Stomach smooth muscle (tissue), 2 donors: ENCODE results near the gene GCH1.
"Not testable (repeated sequence)": the region's sequence is repeated elsewhere in the genome, so short reads cannot be mapped to it uniquely, and the experiment has no call there.

Experiments
- H3K27ac ChIP-seq: one replicate; pipeline ENCODE4 v1.7.0; 2013; ENCODE audit warnings: mild to moderate bottlenecking, low read length, inconsistent platforms
- H3K27me3 ChIP-seq, 2 donors: one replicate each; pipeline ENCODE4 v1.7.0; 2013; ENCODE audit warnings: low read length in 2 of 2; ENCODE audit not compliant: insufficient read depth in 2 of 2, control insufficient read depth in 1 of 2
- H3K36me3 ChIP-seq, 2 donors: one replicate each; pipeline ENCODE4 v1.7.0; 2013; ENCODE audit warnings: low read length in 2 of 2; ENCODE audit not compliant: control insufficient read depth in 2 of 2, insufficient read depth in 2 of 2
- H3K4me1 ChIP-seq: one replicate; pipeline ENCODE4 v1.7.0; 2013; ENCODE audit warnings: low read length; ENCODE audit not compliant: control insufficient read depth, insufficient read depth
- H3K4me3 ChIP-seq, 2 donors: one replicate each; pipeline ENCODE4 v1.7.0; 2013; ENCODE audit warnings: low read length in 2 of 2
- H3K9ac ChIP-seq, 2 donors: one replicate each; pipeline ENCODE4 v1.7.0; 2013; ENCODE audit warnings: low read length in 2 of 2, mild to moderate bottlenecking in 1 of 2
- H3K9me3 ChIP-seq, 2 donors: one replicate each; pipeline ENCODE4 v1.7.0; 2013; ENCODE audit warnings: low read length in 2 of 2; ENCODE audit not compliant: control insufficient read depth in 2 of 2
- donor health status: healthy.
- donor health status: Pancreatic carcinoma.

Gene GCH1

DNA sequence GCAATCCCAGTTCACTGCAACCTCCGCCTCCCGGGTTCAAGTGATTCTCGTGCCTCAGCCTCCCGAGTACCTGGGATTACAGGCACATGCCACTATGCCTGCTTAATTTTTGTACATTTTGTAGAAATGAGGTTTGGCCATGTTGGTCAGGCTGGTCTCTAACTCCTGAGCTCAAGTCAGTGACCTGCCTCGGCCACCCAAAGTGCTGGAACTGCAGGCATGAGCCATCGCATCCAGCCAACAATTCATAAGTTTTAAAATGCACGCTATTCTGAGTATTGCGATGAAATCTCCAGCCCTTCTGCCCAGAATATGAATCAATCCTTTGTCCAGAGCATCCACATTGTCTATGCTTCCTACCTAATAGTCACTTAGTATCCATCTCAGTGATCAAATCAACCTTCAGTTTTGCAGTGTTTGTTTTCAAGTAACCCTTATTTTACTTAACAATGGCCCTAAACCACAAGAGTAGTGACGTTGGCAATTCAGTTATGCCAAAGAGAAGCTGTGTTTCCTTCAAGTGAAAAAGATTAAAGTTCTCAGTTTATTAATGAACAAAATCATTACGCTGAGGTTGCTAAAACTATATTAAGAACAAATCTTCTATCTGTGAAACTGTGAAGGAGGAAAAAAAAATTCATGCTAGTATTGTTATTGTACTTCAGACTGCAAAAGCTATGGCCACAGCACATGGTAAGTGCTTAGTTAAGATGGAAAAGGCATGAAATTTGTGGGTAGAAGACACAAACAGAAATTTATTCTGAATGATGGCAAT, 11.0 kb downstream of the GCH1 start:
- Histone ChIP-seq H3K9ac (no peak overlapping the region), H3K4me3 (no peak overlapping the region), H3K36me3 (no peaks in the 10 kb centered on the region), H3K27ac (no peak overlapping the region), H3K27me3 (no peaks in the 10 kb centered on the region), H3K9me3 (no peaks in the 10 kb centered on the region), H3K4me1 (no peaks in the 10 kb centered on the region)

DNA sequence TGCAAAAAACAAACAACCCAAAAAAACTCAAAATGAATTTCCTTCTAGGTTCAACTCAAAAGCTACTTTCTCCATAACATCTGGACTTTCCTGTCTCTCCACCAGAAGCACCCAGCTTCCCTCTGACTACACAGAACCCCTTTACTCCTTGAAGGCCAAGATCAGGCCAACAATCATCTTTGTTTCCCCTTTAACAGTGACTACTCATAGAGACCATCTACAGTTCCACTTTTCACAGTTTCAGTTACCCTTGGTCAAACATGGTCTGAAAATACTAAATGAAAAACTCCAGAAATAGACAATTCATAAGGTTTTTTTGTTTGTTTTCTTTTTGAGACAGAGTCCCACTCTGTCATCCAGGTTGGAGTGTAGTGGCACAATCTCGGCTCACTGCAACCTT, 11.8 kb downstream of the GCH1 start:
- H3K9me3 ChIP-seq = no peaks in the 10 kb centered on the region
- no peak overlapping the region for H3K4me3 ChIP-seq
- no peak overlapping the region for H3K27ac ChIP-seq
- H3K36me3 ChIP-seq = no peaks in the 10 kb centered on the region
- H3K9ac ChIP-seq = no peak overlapping the region
- no peaks in the 10 kb centered on the region for H3K4me1 ChIP-seq
- H3K27me3 ChIP-seq = no peaks in the 10 kb centered on the region

DNA sequence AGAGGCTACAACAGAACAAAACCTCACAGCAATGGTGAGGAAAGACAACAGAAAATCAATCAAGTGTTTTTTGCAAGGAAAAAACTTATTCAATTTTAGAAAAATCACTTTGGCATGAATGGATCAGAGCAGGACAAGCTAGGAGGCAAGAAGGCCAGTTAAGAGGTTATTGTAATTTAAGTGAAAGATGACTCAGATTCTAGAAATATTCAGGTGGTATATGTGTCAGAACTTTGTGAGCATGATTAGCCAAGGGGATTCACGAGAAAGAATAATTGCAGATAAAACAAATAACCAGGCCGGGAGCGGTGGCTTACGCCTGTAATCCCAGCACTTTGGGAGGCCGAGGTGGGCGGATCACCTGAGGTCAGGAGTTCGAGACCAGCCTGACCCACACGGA, 12.7 kb downstream of the GCH1 start:
- Histone ChIP-seq H3K36me3 (no peaks in the 10 kb centered on the region), H3K9ac (no peak overlapping the region), H3K9me3 (no peaks in the 10 kb centered on the region), H3K4me3 (no peak overlapping the region), H3K4me1 (no peaks in the 10 kb centered on the region), H3K27ac (no peak overlapping the region), H3K27me3 (no peaks in the 10 kb centered on the region)

DNA sequence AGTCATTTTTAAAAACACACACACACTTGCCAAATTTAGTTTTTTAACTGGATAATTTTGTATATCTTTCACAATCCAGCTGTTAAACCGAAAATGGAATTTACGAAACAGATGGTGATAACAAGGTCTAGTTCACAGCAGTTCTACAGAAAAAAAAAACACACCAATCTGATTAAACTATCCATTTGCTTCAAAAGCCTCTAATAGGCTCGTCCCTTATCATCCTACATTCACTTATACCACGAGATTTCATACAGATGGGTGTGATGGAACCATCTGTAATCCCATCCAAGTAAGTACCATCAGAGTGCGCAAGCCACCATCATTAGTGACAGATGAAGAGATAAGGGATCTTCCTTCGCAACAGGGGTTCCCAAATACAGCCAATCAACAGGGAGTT, 20.1 kb downstream of the GCH1 start:
- no peak overlapping the region for H3K27ac ChIP-seq
- no peak overlapping the region for H3K9ac ChIP-seq
- H3K4me1 ChIP-seq = no peaks in the 10 kb centered on the region
- H3K36me3 ChIP-seq = no peaks in the 10 kb centered on the region
- H3K27me3 ChIP-seq = no peaks in the 10 kb centered on the region
- H3K4me3 ChIP-seq = no peak overlapping the region
- H3K9me3 ChIP-seq = no peaks in the 10 kb centered on the region

DNA sequence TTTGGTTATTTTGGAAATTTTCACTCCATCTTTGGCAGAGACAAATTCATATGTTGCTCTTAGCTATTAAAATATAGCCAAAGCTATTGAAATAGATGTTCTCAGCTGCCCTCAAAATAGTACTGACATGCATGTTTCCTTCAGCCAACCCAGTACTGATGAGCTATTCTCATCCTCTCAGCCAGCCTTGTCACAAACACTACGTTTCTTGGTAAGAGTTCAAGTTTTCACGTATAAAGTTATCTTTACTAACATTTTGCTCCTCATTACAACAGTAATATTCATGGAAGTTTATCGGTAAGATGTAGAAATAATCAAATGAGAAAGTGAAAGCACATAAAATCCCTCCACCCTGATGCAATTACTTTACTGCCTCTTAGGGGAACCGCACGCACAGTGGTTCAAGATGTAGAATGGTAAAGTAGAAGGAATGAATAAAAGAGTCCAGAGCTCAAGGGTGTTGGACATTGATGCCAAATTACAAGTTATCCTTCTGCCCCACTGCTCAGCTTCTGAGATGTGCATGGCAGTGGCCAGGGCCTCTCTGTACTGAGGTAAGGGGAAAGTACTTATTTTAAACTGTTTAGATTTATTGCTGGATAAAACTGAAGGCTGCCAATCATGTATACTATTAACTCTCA, 20.7 kb downstream of the GCH1 start:
- H3K27ac ChIP-seq = no peak overlapping the region
- no peak overlapping the region for H3K9ac ChIP-seq
- H3K27me3 ChIP-seq = no peaks in the 10 kb centered on the region
- no peaks in the 10 kb centered on the region for H3K4me1 ChIP-seq
- no peaks in the 10 kb centered on the region for H3K9me3 ChIP-seq
- peak overlapping the region; percentile 52 to 68 for H3K4me3 ChIP-seq
- H3K36me3 ChIP-seq = no peaks in the 10 kb centered on the region

DNA sequence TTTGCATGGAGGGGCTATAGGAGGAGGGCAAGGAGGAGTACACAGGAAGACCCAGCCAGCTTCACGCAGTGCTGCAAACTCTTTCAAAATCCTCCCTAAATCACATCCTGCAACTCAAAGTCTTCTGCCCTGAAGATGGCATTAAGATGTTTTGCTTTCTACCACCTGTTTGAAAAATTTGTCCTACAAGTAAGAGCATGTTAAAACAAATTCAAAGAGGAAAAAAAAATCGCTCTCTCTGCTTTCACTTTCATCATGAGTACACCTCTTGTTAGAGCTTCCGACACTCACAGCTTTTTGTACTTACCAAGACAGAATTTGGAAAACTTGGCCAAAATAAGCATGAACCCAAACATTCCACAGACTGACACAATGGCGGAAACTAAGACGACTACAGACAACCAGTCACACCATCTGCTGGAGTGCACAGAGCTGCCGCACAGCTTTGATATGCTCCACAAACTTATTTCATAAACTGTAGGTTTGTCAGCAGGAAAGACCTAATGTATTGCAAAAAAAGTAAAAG, 21.3 kb downstream of the GCH1 start:
- peak overlapping the region in 1 of 2 donors; percentile 0 for H3K9ac ChIP-seq
- no peaks in the 10 kb centered on the region for H3K9me3 ChIP-seq
- no peaks in the 10 kb centered on the region for H3K4me1 ChIP-seq
- peak overlapping the region; percentile 52 to 68 for H3K4me3 ChIP-seq
- no peaks in the 10 kb centered on the region for H3K27me3 ChIP-seq
- no peak overlapping the region for H3K27ac ChIP-seq
- no peaks in the 10 kb centered on the region for H3K36me3 ChIP-seq

DNA sequence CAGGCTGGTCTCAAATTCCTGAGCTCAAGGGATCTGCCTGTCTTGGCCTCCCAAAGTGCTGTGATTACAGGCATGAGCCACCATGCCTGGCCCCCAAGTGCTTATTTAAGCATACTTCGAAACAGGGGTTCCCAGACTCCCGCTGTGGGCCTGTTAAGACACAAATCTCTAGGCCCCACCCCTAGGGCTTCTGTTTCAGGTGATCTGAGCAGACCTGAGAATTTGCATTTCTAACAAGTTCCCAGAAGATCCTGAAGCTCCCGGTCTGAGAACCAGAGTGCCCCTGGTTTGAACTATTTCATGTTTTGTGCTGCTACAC, 25.0 kb downstream of the GCH1 start:
- H3K4me1 ChIP-seq = no peaks in the 10 kb centered on the region
- H3K36me3 ChIP-seq = no peaks in the 10 kb centered on the region
- H3K27ac ChIP-seq = no peak overlapping the region
- H3K9me3 ChIP-seq = no peaks in the 10 kb centered on the region
- no peak overlapping the region for H3K4me3 ChIP-seq
- H3K9ac ChIP-seq = no peak overlapping the region
- H3K27me3 ChIP-seq = no peaks in the 10 kb centered on the region

DNA sequence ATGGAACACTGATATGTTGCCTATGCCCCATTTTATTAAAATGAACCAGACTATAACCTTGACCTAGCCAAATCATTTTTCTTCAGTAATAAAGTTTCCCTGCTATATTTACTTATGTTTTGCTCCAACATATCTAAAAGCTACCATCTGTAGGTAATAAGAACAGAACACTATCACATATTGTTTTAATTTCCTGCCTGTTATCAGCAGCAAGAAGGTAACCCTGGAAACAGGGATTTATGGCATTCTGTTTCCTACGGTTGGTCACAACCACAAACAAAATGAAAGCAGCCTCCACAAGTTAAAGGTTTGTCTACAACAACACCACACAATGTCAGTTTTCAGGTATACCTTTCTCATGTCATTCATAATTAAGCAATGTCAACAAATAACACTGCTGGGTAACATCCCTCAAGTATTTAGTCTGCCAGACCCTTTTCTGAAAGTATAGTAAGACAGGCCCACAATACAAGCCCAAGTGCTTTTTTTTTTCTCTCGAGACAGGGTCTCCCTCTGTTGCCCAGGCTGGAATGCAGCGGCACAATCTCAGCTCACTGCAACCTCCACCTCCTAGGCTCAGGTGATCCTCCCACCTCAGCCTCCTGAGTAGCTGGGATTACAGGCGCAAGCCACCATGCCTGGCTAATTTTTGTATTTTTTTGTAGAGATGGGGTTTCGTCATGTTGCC, 25.5 kb downstream of the GCH1 start:
- Histone ChIP-seq H3K9me3 (no peaks in the 10 kb centered on the region), H3K4me3 (no peak overlapping the region), H3K36me3 (no peaks in the 10 kb centered on the region), H3K27me3 (no peaks in the 10 kb centered on the region), H3K27ac (no peak overlapping the region), H3K4me1 (no peaks in the 10 kb centered on the region), H3K9ac (no peak overlapping the region)

DNA sequence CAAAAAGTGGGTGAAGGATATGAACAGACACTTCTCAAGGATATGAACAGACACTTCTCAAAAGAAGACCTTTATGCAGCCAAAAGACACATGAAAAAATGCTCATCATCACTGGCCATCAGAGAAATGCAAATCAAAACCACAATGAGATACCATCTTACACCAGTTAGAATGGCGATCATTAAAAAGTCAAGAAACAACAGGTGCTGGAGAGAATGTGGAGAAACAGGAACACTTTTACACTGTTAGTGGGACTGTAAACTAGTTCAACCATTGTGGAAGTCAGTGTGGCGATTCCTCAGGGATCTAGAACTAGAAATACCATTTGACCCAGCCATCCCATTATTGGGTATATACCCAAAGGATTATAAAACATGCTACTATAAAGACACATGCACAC, 27.0 kb downstream of the GCH1 start:
- H3K27ac ChIP-seq, H3K9me3 ChIP-seq, H3K9ac ChIP-seq, H3K27me3 ChIP-seq, H3K4me1 ChIP-seq, H3K36me3 ChIP-seq, H3K4me3 ChIP-seq: not testable (repeated sequence)

DNA sequence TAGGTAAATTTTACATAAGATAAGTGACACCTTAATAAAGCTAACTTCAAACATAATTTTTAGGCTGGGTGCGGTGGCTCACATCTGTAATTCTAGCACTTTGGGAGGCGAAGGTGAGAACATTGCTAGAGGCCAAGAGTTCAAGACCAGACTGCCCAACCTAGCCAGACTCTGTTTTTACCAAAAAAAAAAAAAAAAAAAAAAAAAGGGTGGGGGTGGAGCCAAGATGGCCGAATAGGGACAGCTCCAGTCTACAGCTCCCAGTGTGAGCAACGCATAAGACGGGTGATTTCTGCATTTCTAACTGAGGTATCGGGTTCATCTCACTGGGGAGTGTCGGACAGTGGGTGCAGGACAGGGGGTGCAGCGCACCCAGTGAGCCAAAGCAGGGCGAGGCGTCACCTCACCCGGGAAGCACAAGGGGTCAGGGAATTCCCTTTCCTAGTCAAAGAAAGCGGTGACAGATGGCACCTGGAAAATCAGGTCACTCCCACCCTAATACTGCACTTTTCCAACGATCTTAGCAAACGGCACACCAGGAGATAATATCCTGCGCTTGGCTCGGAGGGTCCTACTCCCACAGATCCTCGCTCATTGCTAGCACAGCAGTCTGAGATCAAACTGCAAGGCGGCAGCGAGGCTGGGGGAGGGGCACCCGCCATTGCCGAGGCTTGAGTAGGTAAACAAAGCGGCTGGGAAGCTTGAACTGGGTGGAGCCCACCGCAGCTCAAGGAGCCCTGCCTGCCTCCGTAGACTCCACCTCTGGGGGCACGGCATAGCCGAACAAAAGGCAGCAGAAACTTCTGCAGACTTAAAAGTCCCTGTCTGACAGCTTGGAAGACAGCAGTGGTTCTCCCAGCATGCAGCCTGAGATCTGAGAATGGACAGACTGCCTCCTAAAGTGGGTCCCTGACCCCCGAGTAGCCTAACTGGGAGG, 32.2 kb downstream of the GCH1 start:
- not testable (repeated sequence) for H3K27ac ChIP-seq, H3K36me3 ChIP-seq, H3K4me1 ChIP-seq, H3K9me3 ChIP-seq, H3K27me3 ChIP-seq, H3K9ac ChIP-seq
- peak overlapping the region; percentile 35 to 70 for H3K4me3 ChIP-seq
